Kidney tubule cell (primary cell): ENCODE measurements around the gene DCHS1.

ENCODE experiments used
- DNase-seq: peaks from one replicate; pipeline ENCODE4 v3.0.0-alpha.2; 2018; ENCODE audit warnings: low spot score

The DCHS1 gene

GRCh38 chr11:6627762-6628241, 27.8 kb downstream of the DCHS1 start:
- DNase-seq: no peak

DNA sequence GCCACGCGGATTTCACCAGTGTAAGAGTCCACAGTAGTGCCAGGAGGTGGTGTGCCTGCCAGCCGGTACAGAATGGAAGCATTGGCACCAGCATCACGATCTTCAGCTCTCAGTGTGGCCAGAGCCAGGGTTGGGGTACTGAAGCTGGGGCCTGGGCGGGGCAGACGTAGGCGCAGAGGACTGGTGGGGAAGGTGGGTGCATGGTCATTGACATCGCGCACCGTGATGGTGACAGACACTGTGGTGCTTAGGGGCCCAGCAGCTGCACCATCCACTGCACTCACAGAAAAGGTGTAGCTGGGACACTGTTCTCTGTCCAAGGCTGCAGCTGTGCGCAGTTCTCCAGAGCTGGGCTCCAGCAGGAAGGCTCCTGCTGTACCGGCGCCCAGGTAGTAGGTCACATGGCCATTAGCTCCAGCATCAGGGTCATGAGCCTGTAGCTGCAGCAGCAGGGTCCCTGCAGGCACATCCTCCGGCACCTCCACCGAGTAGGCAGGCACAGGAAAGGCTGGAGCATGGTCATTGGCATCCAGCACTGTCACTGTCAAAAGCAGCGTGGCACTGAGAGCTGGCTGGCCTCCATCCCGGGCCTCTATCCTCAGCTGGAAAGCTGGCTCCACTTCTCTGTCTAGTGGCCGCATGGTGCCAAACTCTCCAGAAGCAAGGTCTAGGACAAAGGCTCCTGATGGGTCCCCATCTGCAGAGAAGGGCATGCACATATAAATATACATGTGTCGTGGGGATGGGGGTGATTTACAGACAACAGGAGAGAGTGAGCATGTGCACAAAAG, 28.4 kb downstream of the DCHS1 start:
- DNase-seq: no peak

DNA sequence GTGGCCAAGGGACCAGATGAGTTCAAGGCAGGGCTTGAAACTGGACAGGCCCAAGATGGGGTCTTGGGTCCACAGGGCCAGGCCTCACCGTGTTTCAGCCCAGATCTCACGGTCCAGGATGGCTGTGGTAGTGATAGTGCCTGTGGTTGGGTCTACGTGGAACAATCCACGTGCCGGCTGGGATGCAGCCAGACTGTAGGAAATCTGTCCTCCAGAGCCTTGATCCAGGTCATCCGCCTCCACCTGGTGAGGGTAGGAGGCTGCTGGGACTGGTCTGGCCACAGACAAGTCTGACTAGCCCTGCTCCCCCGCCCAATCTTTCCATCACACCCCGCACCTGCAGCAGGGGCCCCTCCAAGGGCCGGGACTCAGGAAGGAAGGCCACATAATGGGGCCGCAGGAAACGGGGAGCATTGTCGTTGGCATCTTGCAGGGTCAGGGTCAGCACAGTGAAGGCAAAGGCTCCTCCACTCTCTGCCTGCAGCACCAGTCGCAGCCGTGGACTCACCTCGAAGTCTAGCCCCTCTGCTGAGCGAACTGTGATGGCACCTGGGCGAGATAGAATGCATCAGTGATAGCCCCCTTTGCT, 29.7 kb downstream of the DCHS1 start:
- no peak for DNase-seq

DNA sequence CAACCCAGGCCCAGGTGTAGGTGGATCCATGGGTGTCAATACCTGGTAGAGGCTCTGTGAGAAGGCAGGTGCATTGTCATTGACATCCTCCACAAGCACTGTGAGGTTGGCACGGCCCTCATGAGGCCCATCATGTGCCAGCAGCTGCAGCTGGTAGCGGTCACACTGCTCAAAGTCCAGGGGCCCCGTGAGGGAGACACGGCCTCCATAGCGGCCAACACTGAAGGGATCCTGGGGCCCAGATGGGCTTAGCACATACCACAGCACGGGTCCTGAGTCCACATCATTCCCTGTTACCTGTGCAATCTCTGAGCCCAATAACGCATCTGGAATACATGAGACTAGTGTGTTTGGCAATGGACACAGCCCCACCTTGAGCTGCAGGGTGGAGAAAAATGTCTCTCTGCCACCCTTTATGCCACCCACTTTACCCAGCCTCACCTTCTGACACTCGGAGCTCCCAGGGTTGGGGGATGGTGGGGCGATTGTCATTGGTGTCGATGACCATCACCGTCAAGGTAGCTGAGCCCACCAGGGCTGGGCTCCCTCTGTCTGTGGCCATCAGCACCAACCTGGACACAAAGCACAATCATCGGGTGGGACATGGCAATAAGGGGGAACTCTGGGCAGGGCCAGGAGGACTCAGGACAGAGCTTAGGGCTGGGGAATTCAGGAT, 30.3 kb downstream of the DCHS1 start:
- DNase-seq: no peak

DNA sequence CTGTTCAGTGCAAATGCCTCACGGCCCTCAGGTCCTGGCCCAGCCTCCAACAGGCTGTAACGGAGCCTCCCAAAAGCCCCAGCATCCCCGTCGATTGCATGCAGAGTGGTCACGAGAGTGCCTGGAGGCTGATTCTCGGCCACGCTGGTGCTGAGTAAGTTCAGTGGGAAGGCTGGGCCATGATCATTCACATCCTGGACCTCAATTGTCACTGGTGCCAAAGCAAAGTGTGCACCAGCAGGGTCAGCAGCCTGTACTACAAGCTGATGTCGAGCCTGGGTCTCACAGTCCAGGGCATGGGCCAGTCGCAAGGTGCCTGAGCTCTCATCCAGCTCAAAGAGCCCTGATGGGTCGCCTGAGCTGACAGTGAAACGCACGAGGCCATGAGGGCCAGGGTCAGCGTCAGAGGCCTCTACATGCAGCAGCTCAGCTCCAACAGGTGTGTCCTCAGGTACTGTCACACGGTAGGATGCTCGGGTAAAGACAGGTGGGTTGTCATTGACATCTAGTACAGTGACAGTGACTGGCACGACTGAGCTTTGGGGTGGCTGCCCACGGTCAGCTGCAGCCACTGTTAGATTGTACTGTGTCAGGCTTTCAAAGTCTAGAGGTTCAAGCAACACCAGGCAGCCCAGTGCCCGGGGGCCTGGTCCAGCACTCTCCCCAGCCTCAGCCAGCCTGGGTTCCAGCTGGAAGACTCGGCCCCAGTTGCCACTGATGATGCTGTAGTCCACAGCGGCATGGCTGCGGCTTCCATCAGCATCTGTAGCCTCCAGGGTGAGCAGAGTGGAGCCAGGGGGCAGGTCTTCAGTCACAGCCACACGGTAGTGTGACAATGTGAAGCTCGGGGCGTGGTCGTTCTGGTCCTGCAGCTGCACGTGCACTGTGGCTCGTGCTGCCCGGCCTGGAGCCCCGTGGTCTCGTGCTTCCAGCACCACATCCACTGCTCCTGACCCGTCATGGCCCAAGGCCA, 31.9 kb downstream of the DCHS1 start:
- no peak for DNase-seq

DNA sequence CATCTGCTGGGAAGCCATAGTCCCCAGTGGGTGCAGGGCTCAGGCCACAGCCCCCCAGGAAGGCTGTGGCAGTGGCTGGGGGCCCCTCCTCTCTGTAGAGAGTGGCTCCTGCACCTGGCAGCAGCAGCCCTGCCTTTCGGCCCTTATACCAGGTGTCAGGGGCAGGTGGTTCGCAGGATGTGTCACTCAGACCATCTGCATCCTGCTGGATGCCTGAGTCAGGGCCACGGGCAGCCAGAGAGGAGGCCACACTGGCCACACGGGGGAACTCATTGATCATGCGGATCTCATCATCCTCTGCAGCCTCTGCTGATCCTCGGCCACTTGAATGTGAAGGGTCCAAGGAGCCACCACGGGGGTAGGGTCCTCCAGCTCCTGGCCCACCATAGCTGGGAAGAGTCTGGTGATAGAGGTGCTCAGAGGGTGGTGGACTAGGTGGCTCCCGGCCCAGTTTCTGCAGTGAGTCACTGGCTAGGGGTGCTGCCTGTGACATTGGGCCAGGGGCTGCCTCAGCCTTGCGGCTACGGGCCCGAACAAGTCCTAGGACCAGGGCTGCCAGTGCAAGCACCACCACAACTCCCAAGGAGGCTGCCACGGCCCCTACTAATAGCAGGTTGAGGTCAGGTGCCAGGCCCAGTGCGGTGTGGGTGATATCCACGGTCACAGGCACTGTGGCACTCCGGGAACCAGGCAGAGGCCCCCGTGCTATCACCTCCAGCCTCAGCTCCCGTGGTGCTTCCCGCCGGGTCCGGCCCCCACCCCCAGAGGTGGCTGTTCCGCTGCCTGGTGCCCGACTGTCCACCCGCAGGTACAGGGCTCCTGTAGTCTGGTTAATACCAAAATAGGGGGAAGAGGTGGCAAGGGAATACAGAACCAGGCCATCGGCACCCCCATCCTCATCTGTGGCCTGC, 33.1 kb downstream of the DCHS1 start:
- peak; percentile 13 for DNase-seq

DNA sequence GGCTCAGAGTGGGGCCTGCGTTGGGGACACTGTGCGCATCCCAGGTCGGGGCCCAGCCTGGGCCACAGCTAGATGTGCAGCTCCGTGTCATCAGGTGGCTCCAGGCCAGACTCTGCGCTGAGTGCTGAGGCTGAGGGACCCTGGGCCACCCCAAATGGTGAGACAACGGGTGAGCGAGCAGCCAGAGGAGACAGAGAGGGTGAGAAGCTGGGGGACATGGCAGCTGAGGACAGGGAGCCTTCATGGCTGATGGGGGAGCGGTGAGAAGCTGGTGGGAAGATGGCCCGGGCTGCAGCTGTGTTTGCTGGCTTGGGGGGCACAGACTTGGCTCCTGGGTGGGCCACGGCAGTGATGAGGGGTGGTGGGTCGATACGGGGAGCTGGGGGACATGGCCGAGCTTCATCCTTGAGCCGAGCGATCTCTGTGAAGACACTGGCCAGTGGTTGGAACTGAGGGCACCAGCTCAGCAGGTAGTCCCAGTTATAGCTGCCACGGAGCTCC, 33.8 kb downstream of the DCHS1 start:
- DNase-seq: no peak

GRCh38 chr11:6620636-6621035, 35.0 kb downstream of the DCHS1 start:
- DNase-seq: no peak

GRCh38 chr11:6619004-6619745, 36.4 kb downstream of the DCHS1 start, which contains the start of gene TPP1:
Gene TPP1, minus strand, starts transcription at chr11:6619422. Its CDS starts 22 bp downstream, at chr11:6619400.
- peak; percentile 90 for DNase-seq

- DNase-seq: peak; percentile 42
Measured at GRCh38 chr11:6618117-6619003, 37.2 kb downstream of the DCHS1 start.

- no peak for DNase-seq
Measured at GRCh38 chr11:6617315-6617781, 38.3 kb downstream of the DCHS1 start.

- no peak for DNase-seq
Measured at GRCh38 chr11:6616596-6617250, 38.9 kb downstream of the DCHS1 start.

- DNase-seq: peak; percentile 19
Measured at GRCh38 chr11:6615882-6616585, 39.6 kb downstream of the DCHS1 start.

DNA sequence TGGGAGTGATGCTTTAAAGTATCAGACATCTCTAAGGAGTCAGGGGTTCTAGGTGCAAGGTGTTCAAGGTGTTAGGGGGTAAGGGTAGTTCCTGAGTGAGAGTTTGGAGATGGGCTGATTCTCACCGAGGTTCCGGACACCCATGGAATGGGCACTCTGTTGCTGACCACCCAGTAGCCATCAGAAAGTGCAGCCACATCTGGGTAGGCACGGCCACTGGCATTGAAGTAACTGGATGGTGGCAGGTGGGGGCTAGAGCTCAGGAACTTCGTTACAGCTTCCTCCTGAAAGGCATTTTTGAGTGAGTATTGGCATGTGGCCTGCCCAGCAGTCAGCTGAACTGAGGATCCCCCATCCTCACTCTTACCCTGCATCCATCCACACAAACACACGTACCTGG, 40.6 kb downstream of the DCHS1 start:
- DNase-seq: no peak

- DNase-seq: no peak
Measured at GRCh38 chr11:6614446-6614845, 41.2 kb downstream of the DCHS1 start.

DNA sequence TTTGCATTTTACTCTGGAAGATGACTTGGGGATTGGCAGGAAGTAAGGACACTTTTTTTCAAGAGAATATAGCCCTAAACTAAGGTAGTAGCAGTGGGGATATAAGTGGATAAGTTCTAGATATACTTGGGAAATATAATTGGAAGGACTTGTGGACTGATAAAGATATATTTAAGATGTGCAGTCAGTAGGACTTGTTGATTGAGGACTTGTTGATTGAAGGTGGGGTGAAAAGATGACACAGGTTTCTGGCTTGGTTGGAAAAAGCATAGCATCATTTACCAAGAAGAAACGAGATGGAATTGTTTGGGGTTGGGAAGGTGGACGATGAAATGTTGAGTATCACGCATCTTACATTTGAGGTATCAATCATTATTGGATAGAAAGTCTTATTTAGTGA, 42.1 kb downstream of the DCHS1 start:
- DNase-seq: no peak
